GM12878 (cell line): ENCODE measurements around the gene R3HDM2. TPM values are rescaled to one million over a fixed set of nuclear protein-coding genes. Genes with fewer than 3 reads are reported as not detected.

ENCODE experiments used
- ATAC-seq: fragments of 200-7000 bp; cut with Tn5 transposase; 3 replicates; pipeline ENCODE4 v1.9.1; 2020; ENCODE audit warnings: mild to moderate bottlenecking, moderate library complexity
- BruUV-seq: library from RNA; stranded (reverse); fragments of 400-500 nt; replicated peaks from 2 replicates; lab custom pipeline; 2021; lab: Mats Ljungman, UMichigan
- CTCF ChIA-PET: fragments of 300-600 bp; sonication (Branson Sonifier 250); formaldehyde crosslinking; extraction: SDS; loops from one replicate; lab custom pipeline; 2021; ENCODE audit warnings: inconsistent platforms; lab: Yijun Ruan, JAX
- POLR2A ChIA-PET: fragments of 350-600 bp; formaldehyde crosslinking; extraction: SDS; loops from one replicate; lab custom pipeline; 2021; ENCODE audit warnings: inconsistent platforms; lab: Charles Lee
- RAD21 ChIA-PET: fragments of 300-600 bp; sonication (Branson Sonifier 250); formaldehyde crosslinking; loops from one replicate; lab custom pipeline; 2023; ENCODE audit warnings: antibody characterized with exemption; ENCODE audit not compliant: unreplicated experiment; lab: Charles Lee
- SMC1A ChIA-PET: fragments of 300-600 bp; sonication (Branson Sonifier 250); formaldehyde crosslinking; loops from one replicate; lab custom pipeline; 2023; ENCODE audit not compliant: unreplicated experiment, uncharacterized antibody; lab: Charles Lee
- DNase-seq: peaks from one replicate; pipeline ENCODE4 v3.0.0-alpha.2; 2011; ENCODE audit warnings: low read depth, low spot score
- FAIRE-seq: peaks from 3 replicates; lab custom pipeline; 2011; peaks lifted over from hg19 to GRCh38; lab: Jason Lieb, UNC
- H2AFZ ChIP-seq: 2 replicates; pipeline ENCODE4 v1.6.0; 2011; ENCODE audit warnings: low read depth, low read length, control low read depth; ENCODE audit not compliant: control insufficient read depth
- H3K27ac ChIP-seq: 2 replicates; pipeline ENCODE4 v1.5.1; 2011; ENCODE audit warnings: control low read depth; ENCODE audit not compliant: control insufficient read depth, insufficient read depth
- H3K27me3 ChIP-seq, 2 experiments: replicated peaks in 1 of 2; 2 replicates each; pipeline versions ENCODE4 v1.6.0 to v1.6.1; 2011; ENCODE audit warnings: low read length in 1 of 2; ENCODE audit not compliant: control insufficient read depth in 2 of 2, insufficient read depth in 2 of 2
- H3K36me3 ChIP-seq, 2 experiments: 2 replicates each; pipeline ENCODE4 v1.5.1; 2011; ENCODE audit warnings: low read length in 1 of 2; ENCODE audit not compliant: control insufficient read depth in 2 of 2, insufficient read depth in 2 of 2
- H3K4me1 ChIP-seq: 2 replicates; pipeline ENCODE4 v1.6.1; 2011; ENCODE audit warnings: mild to moderate bottlenecking, low read length, moderate library complexity, mixed read lengths; ENCODE audit not compliant: control insufficient read depth, insufficient read depth
- H3K4me2 ChIP-seq: 2 replicates; pipeline ENCODE4 v1.6.0; 2011; ENCODE audit warnings: control low read depth; ENCODE audit not compliant: control insufficient read depth, insufficient read depth
- H3K4me3 ChIP-seq: fragments of 200-600 bp; sonication (generic); 2 replicates; pipeline ENCODE4 v1.5.1; 2016
- H3K79me2 ChIP-seq: 2 replicates; pipeline ENCODE4 v1.6.0; 2011; ENCODE audit warnings: low read length; ENCODE audit not compliant: control insufficient read depth, insufficient read depth
- H3K9ac ChIP-seq: 2 replicates; pipeline ENCODE4 v1.8.0; 2011; ENCODE audit warnings: low read length, control low read depth, mixed read lengths; ENCODE audit not compliant: control insufficient read depth, insufficient read depth
- H3K9me3 ChIP-seq: replicated peaks from 3 replicates; pipeline ENCODE4 v1.5.1; 2011; ENCODE audit warnings: mild to moderate bottlenecking, low read length; ENCODE audit not compliant: control insufficient read depth, insufficient read depth
- H4K20me1 ChIP-seq: 2 replicates; pipeline ENCODE4 v1.6.0; 2011; ENCODE audit not compliant: control insufficient read depth, insufficient read depth
- ASH2L ChIP-seq: fragments of 300-600, 200-600 bp; sonication (generic); IDR thresholded peaks from 2 replicates; pipeline ENCODE4 v1.6.1; 2017; ENCODE audit warnings: low read depth, mild to moderate bottlenecking, borderline replicate concordance
- ATF7 ChIP-seq: fragments of 450-650 bp; IDR thresholded peaks from 2 replicates; pipeline ENCODE4 v1.6.1; 2016; ENCODE audit warnings: low read depth, mild to moderate bottlenecking
- CEBPB ChIP-seq, 2 experiments: fragments of 150-350 bp in 1 of 2; IDR thresholded peaks; 2 replicates each; pipeline ENCODE4 v1.6.1; 2012 to 2014; ENCODE audit warnings: low read depth in 2 of 2, low read length in 2 of 2, borderline replicate concordance in 1 of 2, inconsistent platforms in 1 of 2
- CREB1 ChIP-seq: IDR thresholded peaks from 2 replicates; pipeline ENCODE4 v1.6.1; 2012; ENCODE audit warnings: low read depth, mild to moderate bottlenecking, inconsistent platforms
- CREM ChIP-seq: IDR thresholded peaks from 2 replicates; pipeline ENCODE4 v1.6.1; 2014; ENCODE audit warnings: antibody characterized with exemption, low read depth
- KLF5 ChIP-seq: fragments of 450-650 bp; IDR thresholded peaks from 2 replicates; pipeline ENCODE4 v1.6.1; 2014; ENCODE audit warnings: mild to moderate bottlenecking; ENCODE audit not compliant: partially characterized antibody
- MLLT1 ChIP-seq: fragments of 450-650 bp; IDR thresholded peaks from 2 replicates; pipeline ENCODE4 v1.6.1; 2016; ENCODE audit warnings: mild to moderate bottlenecking
- NBN ChIP-seq: fragments of 450-650 bp; IDR thresholded peaks from 2 replicates; pipeline ENCODE4 v1.6.1; 2016
- PBX3 ChIP-seq: IDR thresholded peaks from 2 replicates; pipeline ENCODE4 v1.6.1; 2011; ENCODE audit warnings: mild to moderate bottlenecking, low read depth, low read length, moderate library complexity; ENCODE audit not compliant: insufficient replicate concordance
- POLR2A ChIP-seq: IDR thresholded peaks from 2 replicates; pipeline ENCODE4 v1.6.1; 2011; ENCODE audit warnings: low read depth, mild to moderate bottlenecking, low read length
- RBBP5 ChIP-seq: fragments of 200-600 bp; sonication (generic); conservative IDR thresholded peaks from 2 replicates; pipeline ENCODE4 v1.6.1; 2016
- RFX5 ChIP-seq: IDR thresholded peaks from 2 replicates; pipeline ENCODE4 v1.6.1; 2011; ENCODE audit warnings: low read depth, low read length, improper control_type of control experiment
- RUNX3 ChIP-seq: IDR thresholded peaks from 2 replicates; pipeline ENCODE4 v1.6.1; 2012; ENCODE audit warnings: low read length, inconsistent platforms
- TARDBP ChIP-seq: IDR thresholded peaks from 2 replicates; pipeline ENCODE4 v1.6.1; 2016; ENCODE audit warnings: borderline replicate concordance
- WGBS: methylation state at CpG from one replicate; pipeline ENCODE4 v1.1.6; 2016; ENCODE audit warnings: low lambda C conversion rate; ENCODE audit not compliant: insufficient replicate concordance, insufficient coverage; ENCODE audit errors: missing lambda C conversion rate; 5-methylcytosine and 5-hydroxymethylcytosine counted together
- in situ Hi-C: fragments of 300-500 bp; cut with MboI; formaldehyde crosslinking; loops from 9 replicates; pipeline ENCODE4 v1.14.3; 2018; ENCODE audit warnings: mixed read lengths
- intact Hi-C: fragments of 100-400 bp; cut with micrococcal nuclease; formaldehyde crosslinking; loops from one replicate; pipeline ENCODE4 v1.14.2; 2022; ENCODE audit not compliant: unreplicated experiment
- polyA plus RNA-seq, 11 experiments: library from polyadenylated mRNA; depleted of rRNA in 4 of 11; unstranded in 6 of 11; stranded (reverse) in 5 of 11; fragments of >200 nt; fragmentation: Nextera tagmentation in 4 of 11; fragmentation: Illumina TruSeq in 1 of 11; extraction: Ambion mirVana in 4 of 11; extraction: Trizol in 1 of 11; gene quantifications; 1 replicate in 1 of 11; 2 replicates in 10 of 11; pipeline versions ENCODE4 v1.2.1 to v1.2.3, GENCODE V29; 2011 to 2016; ENCODE audit warnings: inconsistent platforms in 2 of 11, missing spikeins in 2 of 11, low read depth in 1 of 11
- total RNA-seq, 4 experiments: library from RNA; depleted of rRNA in 3 of 4; stranded (reverse); fragments of >200 nt in 3 of 4; fragmentation: Illumina TruSeq in 1 of 4; extraction: Trizol in 1 of 4; gene quantifications; 2 replicates each; pipeline versions ENCODE4 v1.2.1 to v1.2.3, GENCODE V29; 2013 to 2021

R3HDM2 gene
- total and polyA plus RNA-seq, 10 of the 15 experiments (the other 5 are each of a cell fraction or from before 2014, with no cell fraction given) = 4.6 to 26.1 (median 11.2) TPM

DNA sequence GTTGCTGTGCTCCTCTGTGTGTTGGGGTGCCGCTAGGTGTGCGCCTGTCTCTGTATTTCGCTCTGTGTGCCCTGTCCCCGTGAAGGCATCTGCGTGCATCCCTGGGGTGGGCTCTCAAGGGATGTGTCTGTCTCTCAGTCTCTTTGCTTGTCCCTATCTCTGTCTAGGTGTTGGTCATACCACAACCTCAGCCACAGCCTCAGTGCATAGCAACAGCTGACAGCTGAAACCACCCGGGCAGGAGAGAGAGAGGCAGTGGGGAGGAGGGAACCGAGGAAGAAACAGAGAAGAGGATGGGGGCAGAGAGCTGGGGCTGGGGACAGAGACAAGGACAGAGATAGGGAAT, 215.2 kb downstream of the R3HDM2 start:
- Histone ChIP-seq H3K4me1 (peaks cover 13% of the 10 kb centered on the region), H2AFZ (no peak overlapping the region), H3K4me2 (peak overlapping the region; percentile 83), H3K36me3 (no peaks in the 10 kb centered on the region), H3K27ac (no peak overlapping the region), H3K9ac (no peak overlapping the region), H3K27me3 (peaks cover 27 to 29% of the 10 kb centered on the region in 2 experiments), H4K20me1 (no peaks in the 10 kb centered on the region), H3K79me2 (no peaks in the 10 kb centered on the region), H3K9me3 (no peaks in the 10 kb centered on the region), H3K4me3 (peak overlapping the region; percentile 50)
- SMC1A ChIA-PET = interaction anchor here (3.6 to 4.2 kb wide), 2 partner anchors 14 to 26 kb away, joined by 36 to 55 read pairs; partner anchors contain the start of gene SHMT2
- RAD21 ChIA-PET = interaction anchor here (0.6 to 3.6 kb wide), 6 partner anchors 12 to 31 kb away, joined by 3 to 21 read pairs (median 3); partner anchors contain the start of gene SHMT2
- WGBS = under 1% methylated on average over 7 of the region's 7 CpGs
- in situ Hi-C loops = no loop called here
- ATAC-seq = peak; percentile 65
- BruUV-seq = no TSS peak
- no peak for DNase-seq
- POLR2A ChIA-PET = no interaction called here
- no peak for TF ChIP-seq RBBP5
- no peak for TF ChIP-seq KLF5
- TF ChIP-seq CEBPB (IDR thresholded peaks at IDR 0.05; ENCODE audit: borderline replicate concordance in 1 of 2, low read depth in 2 of 2, low read length in 2 of 2) = peak in 1 of 2 experiments; percentile 53; a peak in 1 of 4 replicates
- 0 out of 2 replicates have a peak, but pooled peaks have one; percentile 22 for TF ChIP-seq ATF7
- 0 out of 2 replicates have a peak, but pooled peaks have one; percentile 31 for TF ChIP-seq MLLT1
- TF ChIP-seq CREB1 = peak; percentile 92
- TF ChIP-seq POLR2A = no peak
- TF ChIP-seq TARDBP = no peak
- TF ChIP-seq RUNX3 = peak; percentile 63
- TF ChIP-seq CREM = peak; percentile 94
- TF ChIP-seq NBN = peak; percentile 83
- TF ChIP-seq ASH2L = no peak
- peak; percentile 98 for TF ChIP-seq RFX5
- TF ChIP-seq PBX3 = no peak
- FAIRE-seq = peak; percentile 69
- CTCF ChIA-PET = interaction anchor here (0.6 to 4.7 kb wide), 7 partner anchors 13 to 245 kb away, joined by 3 to 271 read pairs (median 6); partner anchors contain the start of gene SHMT2
- intact Hi-C loops = no loop called here
